ENCODE results near the gene GPAT2. TPM values are rescaled to one million over a fixed set of nuclear protein-coding genes. Genes with fewer than 3 reads are reported as not detected.
"Not testable (repeated sequence)": the region's sequence is repeated elsewhere in the genome, so short reads cannot be mapped to it uniquely, and the experiment has no call there.

The GPAT2 gene
- total and polyA plus RNA-seq, 2 of the 4 experiments (the other 2 are of a cell fraction): 0.36 to 0.53 TPM

DNA sequence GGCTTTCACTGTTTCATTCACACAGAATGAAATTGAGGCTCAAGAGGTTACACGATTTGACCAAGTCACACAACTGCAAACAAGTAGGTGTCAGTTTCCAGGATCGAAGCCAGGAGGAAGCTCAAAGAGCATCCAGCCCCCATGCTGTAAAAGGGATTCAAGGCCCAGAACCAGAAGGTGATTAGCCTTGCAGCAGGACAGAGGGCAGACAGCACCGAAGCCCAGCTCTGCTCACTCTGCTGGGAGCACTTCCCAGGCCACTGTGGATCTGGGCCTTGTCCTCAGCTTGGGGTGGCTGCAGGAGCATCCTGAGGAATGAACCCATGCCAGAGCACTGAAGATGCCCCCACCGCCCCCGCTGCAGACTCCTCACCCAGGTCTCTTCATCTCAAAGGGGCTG is 27.8 kb upstream of the GPAT2 start:
- H3K9me3 ChIP-seq (ENCODE audit: control insufficient read depth, insufficient read depth, low read length); dilution Hi-C loops (cut with HindIII; ENCODE audit: low sequenced_read_pairs, unreplicated experiment); H3K18ac ChIP-seq (ENCODE audit: low read depth, low read length); H2BK20ac ChIP-seq (ENCODE audit: low read depth, low read length); BruUV-seq (replicated peaks); H2AFZ ChIP-seq (replicated peaks; ENCODE audit: low read length, poor library complexity); H4K91ac ChIP-seq (ENCODE audit: insufficient read depth, low read depth, low read length); H3K23ac ChIP-seq (ENCODE audit: low read depth, low read length); ATAC-seq (ENCODE audit: low read depth); H4K8ac ChIP-seq (ENCODE audit: low read depth in 2 of 2, low read length in 2 of 2); H4K5ac ChIP-seq (ENCODE audit: low read depth, low read length); H4K20me1 ChIP-seq (ENCODE audit: insufficient read depth, low read length); intact Hi-C loops (cut with micrococcal nuclease); POLR2A ChIA-PET (ENCODE audit: unreplicated experiment); H3K9me1 ChIP-seq (ENCODE audit: insufficient read depth, low read length); H3K9ac ChIP-seq (ENCODE audit: low read depth, low read length); H3K79me1 ChIP-seq (ENCODE audit: low read depth in 1 of 2, low read length in 2 of 2); H2BK5ac ChIP-seq (ENCODE audit: low read depth, low read length, poor library complexity, severe bottlenecking); H3K27me3 ChIP-seq (ENCODE audit: control insufficient read depth, insufficient read depth, low read length); H3K4me3 ChIP-seq (ENCODE audit: insufficient read depth, low read depth, low read length); H3K4ac ChIP-seq (ENCODE audit: low read depth, low read length); H3K4me2 ChIP-seq (ENCODE audit: low read depth, low read length); H2AK9ac ChIP-seq (replicated peaks; ENCODE audit: low read depth, low read length, poor library complexity); H2AK5ac ChIP-seq (ENCODE audit: low read depth, low read length); H3K56ac ChIP-seq (ENCODE audit: extremely low read depth, insufficient read depth, low read length); H3K27ac ChIP-seq (ENCODE audit: insufficient read depth, low read length); H2BK15ac ChIP-seq (ENCODE audit: low read depth, low read length); H3K14ac ChIP-seq (replicated peaks; ENCODE audit: low read depth, low read length); H3K4me1 ChIP-seq (ENCODE audit: control insufficient read depth, insufficient read depth, low read length); DNase-seq; H3K36me3 ChIP-seq (ENCODE audit: control insufficient read depth, insufficient read depth, low read length); H2BK120ac ChIP-seq (ENCODE audit: low read depth, low read length): not testable (repeated sequence)
- in situ Hi-C loops (cut with MboI; ENCODE audit: low sequenced_read_pairs): loop anchor here (25.0 kb wide), 1 partner anchor 1600 kb away; the partner anchor contains the start of genes ACTR1B and C2orf92
- CTCF ChIA-PET: interaction anchor here (2.5 kb wide), 1 partner anchor 54 kb away, joined by 5 read pairs; the partner anchor contains the start of gene ADRA2B
- WGBS, 2 experiments (ENCODE audit: extremely low coverage in 2 of 2, insufficient read length in 1 of 2): 68% methylated on average over 2 of the region's 5 CpGs; no CpG with 5 or more reads in 1 of the 2 experiments

DNA sequence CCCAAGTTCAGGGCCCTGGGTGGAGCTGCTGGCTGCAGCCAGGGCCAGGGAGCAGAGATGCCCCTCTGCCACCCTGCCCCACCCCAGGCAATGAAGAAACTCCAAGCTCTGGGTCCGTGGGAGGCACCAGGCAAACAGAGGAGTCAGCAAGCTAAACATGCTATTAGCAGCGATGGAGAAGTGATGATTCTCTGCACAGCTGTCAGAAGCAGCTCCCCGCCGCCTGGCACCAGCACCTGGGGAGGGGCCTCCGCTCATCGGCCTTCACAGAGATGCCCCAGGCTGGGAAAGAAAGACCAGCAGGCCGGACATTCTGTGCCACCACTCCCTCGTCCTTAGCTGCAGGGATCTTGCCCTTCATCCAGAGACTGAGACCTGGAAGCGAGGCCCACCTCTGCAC is 27.2 kb upstream of the GPAT2 start:
- intact Hi-C loops (cut with micrococcal nuclease); H3K4me1 ChIP-seq (ENCODE audit: control insufficient read depth, insufficient read depth, low read length); H2BK15ac ChIP-seq (ENCODE audit: low read depth, low read length); H2BK5ac ChIP-seq (ENCODE audit: low read depth, low read length, poor library complexity, severe bottlenecking); H3K18ac ChIP-seq (ENCODE audit: low read depth, low read length); ATAC-seq (ENCODE audit: low read depth); POLR2A ChIA-PET (ENCODE audit: unreplicated experiment); H3K27ac ChIP-seq (ENCODE audit: insufficient read depth, low read length); H4K5ac ChIP-seq (ENCODE audit: low read depth, low read length); H3K56ac ChIP-seq (ENCODE audit: extremely low read depth, insufficient read depth, low read length); H3K14ac ChIP-seq (replicated peaks; ENCODE audit: low read depth, low read length); H3K9ac ChIP-seq (ENCODE audit: low read depth, low read length); H3K4me3 ChIP-seq (ENCODE audit: insufficient read depth, low read depth, low read length); H2AK5ac ChIP-seq (ENCODE audit: low read depth, low read length); H3K79me1 ChIP-seq (ENCODE audit: low read depth in 1 of 2, low read length in 2 of 2); H4K8ac ChIP-seq (ENCODE audit: low read depth in 2 of 2, low read length in 2 of 2); H2BK20ac ChIP-seq (ENCODE audit: low read depth, low read length); dilution Hi-C loops (cut with HindIII; ENCODE audit: low sequenced_read_pairs, unreplicated experiment); H3K4me2 ChIP-seq (ENCODE audit: low read depth, low read length); H4K91ac ChIP-seq (ENCODE audit: insufficient read depth, low read depth, low read length); H2AFZ ChIP-seq (replicated peaks; ENCODE audit: low read length, poor library complexity); BruUV-seq (replicated peaks); DNase-seq; H2AK9ac ChIP-seq (replicated peaks; ENCODE audit: low read depth, low read length, poor library complexity); H3K9me1 ChIP-seq (ENCODE audit: insufficient read depth, low read length); H3K4ac ChIP-seq (ENCODE audit: low read depth, low read length); H3K27me3 ChIP-seq (ENCODE audit: control insufficient read depth, insufficient read depth, low read length); H3K9me3 ChIP-seq (ENCODE audit: control insufficient read depth, insufficient read depth, low read length); H2BK120ac ChIP-seq (ENCODE audit: low read depth, low read length); H3K36me3 ChIP-seq (ENCODE audit: control insufficient read depth, insufficient read depth, low read length); H4K20me1 ChIP-seq (ENCODE audit: insufficient read depth, low read length); H3K23ac ChIP-seq (ENCODE audit: low read depth, low read length): not testable (repeated sequence)
- WGBS, 2 experiments (ENCODE audit: extremely low coverage in 2 of 2, insufficient read length in 1 of 2): 82% methylated on average over 5 of the region's 9 CpGs; no CpG with 5 or more reads in 1 of the 2 experiments
- CTCF ChIA-PET: interaction anchor here (2.5 kb wide), 1 partner anchor 55 kb away, joined by 5 read pairs; the partner anchor contains the start of gene ADRA2B
- in situ Hi-C loops (cut with MboI; ENCODE audit: low sequenced_read_pairs): loop anchor here (25.0 kb wide), 1 partner anchor 1600 kb away; the partner anchor contains the start of genes ACTR1B and C2orf92

Data from IMR-90 (cell line).